Caco-2 (cell line): ENCODE data around the gene OFD1. TPM values are rescaled to one million over a fixed set of nuclear protein-coding genes. Genes with fewer than 3 reads are reported as not detected.

Experiments
- BruUV-seq: library from RNA; stranded (reverse); fragments of 400-500 nt; replicated peaks from 2 replicates; lab custom pipeline; 2021; lab: Mats Ljungman, UMichigan
- CTCF ChIA-PET: fragments of 300-600 bp; sonication (Branson Sonifier 250); formaldehyde crosslinking; loops from one replicate; lab custom pipeline; 2022; ENCODE audit warnings: antibody characterized with exemption; lab: Charles Lee
- POLR2A ChIA-PET: fragments of 300-600 bp; sonication (Branson Sonifier 250); formaldehyde crosslinking; loops from one replicate; lab custom pipeline; 2022; ENCODE audit warnings: antibody characterized with exemption; lab: Charles Lee
- DNase-seq, 2 experiments: peaks; one replicate each; pipeline versions ENCODE4 v3.0.0 to v3.0.0-alpha.2; 2020 to 2022
- H3K27me3 ChIP-seq: replicated peaks from 2 replicates; pipeline ENCODE4 v1.6.0; 2011; ENCODE audit warnings: low read length; ENCODE audit not compliant: control insufficient read depth, insufficient read depth
- H3K36me3 ChIP-seq: 2 replicates; pipeline ENCODE4 v1.5.1; 2011; ENCODE audit warnings: low read length; ENCODE audit not compliant: control insufficient read depth, insufficient read depth
- H3K4me1 ChIP-seq: fragments of 250-450 bp; sonication (Bioruptor Pico); 2 replicates; pipeline ENCODE4 v1.5.1; 2020; ENCODE audit warnings: mild to moderate bottlenecking
- H3K4me3 ChIP-seq: 2 replicates; pipeline ENCODE4 v1.5.1; 2011; ENCODE audit warnings: low read depth, mild to moderate bottlenecking, control low read depth, low read length
- H3K9me3 ChIP-seq: fragments of 250-450 bp; sonication (Bioruptor Pico); 2 replicates; pipeline ENCODE4 v1.5.1; 2020; ENCODE audit warnings: mild to moderate bottlenecking, moderate library complexity
- H3K27ac Mint-ChIP-seq: one replicate; pipeline ENCODE4 v1.8.0; 2022; ENCODE audit warnings: mixed read lengths; ENCODE audit not compliant: unreplicated experiment
- H3K27me3 Mint-ChIP-seq: one replicate; pipeline ENCODE4 v1.8.0; 2022; ENCODE audit warnings: mixed read lengths; ENCODE audit not compliant: insufficient read depth, unreplicated experiment
- H3K36me3 Mint-ChIP-seq: one replicate; pipeline ENCODE4 v1.8.0; 2022; ENCODE audit warnings: mild to moderate bottlenecking, mixed read lengths; ENCODE audit not compliant: insufficient read depth, unreplicated experiment
- H3K4me1 Mint-ChIP-seq: one replicate; pipeline ENCODE4 v1.8.0; 2022; ENCODE audit warnings: low read depth, mixed read lengths; ENCODE audit not compliant: unreplicated experiment
- H3K4me3 Mint-ChIP-seq: one replicate; pipeline ENCODE4 v1.8.0; 2022; ENCODE audit warnings: mild to moderate bottlenecking, moderate library complexity, mixed read lengths; ENCODE audit not compliant: unreplicated experiment
- H3K9me3 Mint-ChIP-seq: one replicate; pipeline ENCODE4 v1.8.0; 2022; ENCODE audit warnings: mixed read lengths; ENCODE audit not compliant: unreplicated experiment
- CTCF ChIP-seq, 2 experiments: fragments of 200-600 bp in 1 of 2; IDR thresholded peaks; 1 replicate in 1 of 2; 2 replicates in 1 of 2; pipeline versions ENCODE4 v1.5.1 to v1.8.0; 2011 to 2022; ENCODE audit warnings: antibody characterized with exemption in 1 of 2, control low read depth in 1 of 2, inconsistent platforms in 1 of 2, low read depth in 1 of 2, low read length in 1 of 2, mild to moderate bottlenecking in 1 of 2, moderate library complexity in 1 of 2; ENCODE audit not compliant: insufficient read depth in 1 of 2, severe bottlenecking in 1 of 2, unreplicated experiment in 1 of 2
- intact Hi-C: fragments of 100-400 bp; cut with micrococcal nuclease; formaldehyde crosslinking; loops from one replicate; pipeline ENCODE4 v1.10.0; 2022; ENCODE audit not compliant: unreplicated experiment
- total RNA-seq: library from RNA; stranded (reverse); gene quantifications from 2 replicates; pipeline ENCODE4 v1.2.3, GENCODE V29; 2022

Gene OFD1
- total RNA-seq, 1 experiment from 2014 or later: 34.0 TPM

DNA sequence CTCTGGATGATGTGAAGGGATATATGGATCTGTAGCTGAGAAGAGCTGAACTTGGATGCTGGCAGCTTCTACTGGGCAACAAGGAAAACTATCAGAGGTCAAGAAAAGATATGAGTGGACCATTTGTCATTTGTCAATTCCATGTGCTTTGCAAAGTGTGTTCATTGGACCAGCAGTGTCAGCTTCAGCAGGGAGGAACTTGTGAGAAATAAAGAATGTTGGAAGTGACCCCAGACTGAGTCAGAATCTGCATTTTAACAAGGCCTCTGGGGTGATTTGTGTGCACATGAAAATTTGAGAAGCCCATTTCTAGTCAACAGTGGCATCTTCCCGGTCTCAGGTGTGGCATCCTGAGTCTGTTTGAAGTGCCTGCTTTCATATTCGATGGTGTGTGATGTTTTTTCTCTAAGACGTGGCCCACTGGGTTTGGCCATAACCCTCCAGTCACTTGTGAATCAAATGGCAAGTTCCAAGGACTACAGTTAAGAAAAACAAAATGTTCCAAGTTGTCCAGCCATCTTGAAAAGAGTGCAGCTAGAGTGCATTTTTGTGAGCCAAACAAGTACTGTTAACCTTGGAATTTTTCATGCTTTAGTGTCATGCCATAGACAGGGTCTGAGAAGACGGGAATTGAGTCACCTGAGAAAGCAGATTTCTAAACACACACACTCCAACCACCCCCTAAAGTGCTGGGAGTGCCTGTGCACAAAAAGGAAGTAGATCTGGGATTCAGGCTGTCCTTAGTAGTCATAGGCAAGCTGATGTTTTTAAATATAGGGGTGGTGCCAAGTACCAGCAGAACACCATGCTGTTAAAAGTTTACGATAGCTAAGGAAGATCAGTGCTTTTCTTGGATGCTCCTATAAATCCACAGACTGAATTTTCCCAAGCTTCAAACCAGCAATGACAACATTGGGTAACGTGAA, 55.9 kb downstream of the OFD1 start:
- Histone ChIP-seq H3K4me1 (no peaks in the 10 kb centered on the region), H3K4me3 (no peak overlapping the region), H3K27me3 (no peaks in the 10 kb centered on the region), H3K36me3 (no peaks in the 10 kb centered on the region), H3K9me3 (no peaks in the 10 kb centered on the region)
- no TSS peak for BruUV-seq
- Mint-ChIP-seq H3K9me3 (no peaks in the 10 kb centered on the region), H3K36me3 (no peaks in the 10 kb centered on the region), H3K27ac (no peak overlapping the region), H3K27me3 (no peaks in the 10 kb centered on the region), H3K4me3 (no peak overlapping the region), H3K4me1 (no peaks in the 10 kb centered on the region)
- DNase-seq: no peak
- intact Hi-C loops: no loop called here
- CTCF ChIA-PET: no interaction called here
- POLR2A ChIA-PET: no interaction called here
- no peak for TF ChIP-seq CTCF (IDR thresholded peaks at IDR 0.05; ENCODE audit: insufficient read depth in 1 of 2, low read depth in 1 of 2, low read length in 1 of 2, severe bottlenecking in 1 of 2, unreplicated experiment in 1 of 2)

- H3K4me1 ChIP-seq: no peaks in the 10 kb centered on the region
- H3K36me3 ChIP-seq: no peaks in the 10 kb centered on the region
- Mint-ChIP-seq H3K9me3 (no peaks in the 10 kb centered on the region), H3K36me3 (no peaks in the 10 kb centered on the region), H3K27ac (no peak overlapping the region), H3K27me3 (no peaks in the 10 kb centered on the region), H3K4me3 (no peak overlapping the region), H3K4me1 (no peaks in the 10 kb centered on the region)
- CTCF ChIA-PET: no interaction called here
- DNase-seq: no peak
- H3K4me3 ChIP-seq: no peak overlapping the region
- POLR2A ChIA-PET: no interaction called here
- H3K9me3 ChIP-seq: no peaks in the 10 kb centered on the region
- H3K27me3 ChIP-seq: no peaks in the 10 kb centered on the region
- intact Hi-C loops: no loop called here
- BruUV-seq: no TSS peak
- TF ChIP-seq CTCF (IDR thresholded peaks at IDR 0.05; ENCODE audit: insufficient read depth in 1 of 2, low read depth in 1 of 2, low read length in 1 of 2, severe bottlenecking in 1 of 2, unreplicated experiment in 1 of 2): no peak
Measured at GRCh38 chrX:13791145-13791544, 56.6 kb downstream of the OFD1 start.

- DNase-seq: no peak
- ChIA-PET POLR2A (no interaction called here), CTCF (no interaction called here)
- no peaks in the 10 kb centered on the region for H3K27me3 ChIP-seq
- H3K4me1 Mint-ChIP-seq: no peaks in the 10 kb centered on the region
- H3K9me3 ChIP-seq: no peaks in the 10 kb centered on the region
- H3K36me3 ChIP-seq: no peaks in the 10 kb centered on the region
- H3K9me3 Mint-ChIP-seq: no peaks in the 10 kb centered on the region
- H3K36me3 Mint-ChIP-seq: no peaks in the 10 kb centered on the region
- no peaks in the 10 kb centered on the region for H3K4me1 ChIP-seq
- no TSS peak for BruUV-seq
- H3K4me3 Mint-ChIP-seq: no peak overlapping the region
- intact Hi-C loops: no loop called here
- no peaks in the 10 kb centered on the region for H3K27me3 Mint-ChIP-seq
- no peak overlapping the region for H3K4me3 ChIP-seq
- no peak for TF ChIP-seq CTCF (IDR thresholded peaks at IDR 0.05; ENCODE audit: insufficient read depth in 1 of 2, low read depth in 1 of 2, low read length in 1 of 2, severe bottlenecking in 1 of 2, unreplicated experiment in 1 of 2)
- no peak overlapping the region for H3K27ac Mint-ChIP-seq
Measured at GRCh38 chrX:13791559-13791958, 57.0 kb downstream of the OFD1 start.
